GM12875 (cell line): ENCODE data around the gene ADAMTS18.
"Not testable (repeated sequence)": the region's sequence is repeated elsewhere in the genome, so short reads cannot be mapped to it uniquely, and the experiment has no call there.

Experiments
- H3K4me3 ChIP-seq: one replicate; pipeline ENCODE4 v1.5.1; 2011; ENCODE audit warnings: low read depth, low read length, control low read depth
- CTCF ChIP-seq: IDR thresholded peaks from 2 replicates; pipeline ENCODE4 v1.5.1; 2011; ENCODE audit warnings: low read depth, mild to moderate bottlenecking, control low read depth, inconsistent platforms, low read length, moderate library complexity, borderline replicate concordance; ENCODE audit not compliant: insufficient read depth

Gene ADAMTS18

GRCh38 chr16:77262971-77263370 lies 171.9 kb downstream of the ADAMTS18 start:
- H3K4me3 ChIP-seq, result no peak overlapping the region
- no peak for TF ChIP-seq CTCF

GRCh38 chr16:77250400-77250799 lies 184.4 kb downstream of the ADAMTS18 start:
- TF ChIP-seq CTCF, result no peak
- H3K4me3 ChIP-seq, result no peak overlapping the region

- no peak for TF ChIP-seq CTCF
Measured at GRCh38 chr16:77246150-77246549, 188.7 kb downstream of the ADAMTS18 start.

GRCh38 chr16:77242471-77242870 lies 192.4 kb downstream of the ADAMTS18 start:
- H3K4me3 ChIP-seq, result not testable (repeated sequence)

More at GRCh38 chr16:77246150-77246549, 188.7 kb downstream of the ADAMTS18 start:
- no peak overlapping the region for H3K4me3 ChIP-seq

GRCh38 chr16:77238593-77238992 lies 196.2 kb downstream of the ADAMTS18 start:
- TF ChIP-seq CTCF, result no peak
- H3K4me3 ChIP-seq, result no peak overlapping the region

GRCh38 chr16:77236063-77236511 lies 198.7 kb downstream of the ADAMTS18 start:
- H3K4me3 ChIP-seq, result no peak overlapping the region
- TF ChIP-seq CTCF, result peak; percentile 98

- no peak for TF ChIP-seq CTCF
- no peak overlapping the region for H3K4me3 ChIP-seq
Measured at GRCh38 chr16:77234611-77235010, 200.2 kb downstream of the ADAMTS18 start.
